ENCODE data around the gene TMEM63C.
"Not testable (repeated sequence)": the region's sequence is repeated elsewhere in the genome, so short reads cannot be mapped to it uniquely, and the experiment has no call there.

TMEM63C gene

GRCh38 chr14:77279719-77280118 is 98.1 kb downstream of the TMEM63C start:
- no peak for DNase-seq (ENCODE audit: low read depth)

- DNase-seq (ENCODE audit: low read depth) = not testable (repeated sequence)
Measured at GRCh38 chr14:77280921-77281320, 99.3 kb downstream of the TMEM63C start.

GRCh38 chr14:77281852-77282410 is 100.3 kb downstream of the TMEM63C start:
- DNase-seq (ENCODE audit: low read depth) = no peak

GRCh38 chr14:77284066-77284465 is 102.5 kb downstream of the TMEM63C start:
- DNase-seq (ENCODE audit: low read depth) = no peak

GRCh38 chr14:77284466-77284865 is 102.9 kb downstream of the TMEM63C start:
- no peak for DNase-seq (ENCODE audit: low read depth)

GRCh38 chr14:77286576-77286975 is 105.0 kb downstream of the TMEM63C start:
- no peak for DNase-seq (ENCODE audit: low read depth)

GRCh38 chr14:77290705-77291104 is 109.1 kb downstream of the TMEM63C start:
- DNase-seq (ENCODE audit: low read depth) = no peak

- DNase-seq (ENCODE audit: low read depth) = no peak
Measured at GRCh38 chr14:77296155-77296554, 114.6 kb downstream of the TMEM63C start.

- no peak for DNase-seq (ENCODE audit: low read depth)
Measured at GRCh38 chr14:77296906-77297305, 115.3 kb downstream of the TMEM63C start.

GRCh38 chr14:77299771-77300170 is 118.2 kb downstream of the TMEM63C start:
- DNase-seq (ENCODE audit: low read depth) = no peak

- DNase-seq (ENCODE audit: low read depth) = peak; percentile 79
Measured at GRCh38 chr14:77301103-77301502, 119.5 kb downstream of the TMEM63C start.

- no peak for DNase-seq (ENCODE audit: low read depth)
Measured at GRCh38 chr14:77302926-77303325, 121.3 kb downstream of the TMEM63C start.

- DNase-seq (ENCODE audit: low read depth) = peak; percentile 64
Measured at GRCh38 chr14:77303417-77304156, 122.0 kb downstream of the TMEM63C start.

GRCh38 chr14:77305696-77306095 is 124.1 kb downstream of the TMEM63C start:
- DNase-seq (ENCODE audit: low read depth) = no peak

- DNase-seq (ENCODE audit: low read depth) = no peak
Measured at GRCh38 chr14:77306416-77306815, 124.8 kb downstream of the TMEM63C start.

- DNase-seq (ENCODE audit: low read depth) = no peak
Measured at GRCh38 chr14:77306851-77307496, 125.4 kb downstream of the TMEM63C start.
